C4-2B (cell line): ENCODE data around the gene KLHL21.

Experiments
- ZFX ChIP-seq: fragments of 450-650 bp; IDR thresholded peaks from 2 replicates; pipeline ENCODE4 v1.6.1; 2017
- TF ChIP-seq, protein P1 (sequence below): fragments of 450-650 bp; conservative IDR thresholded peaks from 2 replicates; pipeline ENCODE4 v1.5.1; 2017; ENCODE audit warnings: mild to moderate bottlenecking

- TF ChIP-seq, protein P1, sequence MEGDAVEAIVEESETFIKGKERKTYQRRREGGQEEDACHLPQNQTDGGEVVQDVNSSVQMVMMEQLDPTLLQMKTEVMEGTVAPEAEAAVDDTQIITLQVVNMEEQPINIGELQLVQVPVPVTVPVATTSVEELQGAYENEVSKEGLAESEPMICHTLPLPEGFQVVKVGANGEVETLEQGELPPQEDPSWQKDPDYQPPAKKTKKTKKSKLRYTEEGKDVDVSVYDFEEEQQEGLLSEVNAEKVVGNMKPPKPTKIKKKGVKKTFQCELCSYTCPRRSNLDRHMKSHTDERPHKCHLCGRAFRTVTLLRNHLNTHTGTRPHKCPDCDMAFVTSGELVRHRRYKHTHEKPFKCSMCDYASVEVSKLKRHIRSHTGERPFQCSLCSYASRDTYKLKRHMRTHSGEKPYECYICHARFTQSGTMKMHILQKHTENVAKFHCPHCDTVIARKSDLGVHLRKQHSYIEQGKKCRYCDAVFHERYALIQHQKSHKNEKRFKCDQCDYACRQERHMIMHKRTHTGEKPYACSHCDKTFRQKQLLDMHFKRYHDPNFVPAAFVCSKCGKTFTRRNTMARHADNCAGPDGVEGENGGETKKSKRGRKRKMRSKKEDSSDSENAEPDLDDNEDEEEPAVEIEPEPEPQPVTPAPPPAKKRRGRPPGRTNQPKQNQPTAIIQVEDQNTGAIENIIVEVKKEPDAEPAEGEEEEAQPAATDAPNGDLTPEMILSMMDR, result no peak
- TF ChIP-seq ZFX, result no peak
Measured at GRCh38 chr1:6590046-6590445, 12.6 kb downstream of the KLHL21 start.
